ENCODE data around the gene BCR. TPM values are rescaled to one million over a fixed set of nuclear protein-coding genes. Genes with fewer than 3 reads are reported as not detected.

BCR gene
- polyA plus RNA-seq, 1 donor from 2014 or later, result 57.5 TPM

DNA sequence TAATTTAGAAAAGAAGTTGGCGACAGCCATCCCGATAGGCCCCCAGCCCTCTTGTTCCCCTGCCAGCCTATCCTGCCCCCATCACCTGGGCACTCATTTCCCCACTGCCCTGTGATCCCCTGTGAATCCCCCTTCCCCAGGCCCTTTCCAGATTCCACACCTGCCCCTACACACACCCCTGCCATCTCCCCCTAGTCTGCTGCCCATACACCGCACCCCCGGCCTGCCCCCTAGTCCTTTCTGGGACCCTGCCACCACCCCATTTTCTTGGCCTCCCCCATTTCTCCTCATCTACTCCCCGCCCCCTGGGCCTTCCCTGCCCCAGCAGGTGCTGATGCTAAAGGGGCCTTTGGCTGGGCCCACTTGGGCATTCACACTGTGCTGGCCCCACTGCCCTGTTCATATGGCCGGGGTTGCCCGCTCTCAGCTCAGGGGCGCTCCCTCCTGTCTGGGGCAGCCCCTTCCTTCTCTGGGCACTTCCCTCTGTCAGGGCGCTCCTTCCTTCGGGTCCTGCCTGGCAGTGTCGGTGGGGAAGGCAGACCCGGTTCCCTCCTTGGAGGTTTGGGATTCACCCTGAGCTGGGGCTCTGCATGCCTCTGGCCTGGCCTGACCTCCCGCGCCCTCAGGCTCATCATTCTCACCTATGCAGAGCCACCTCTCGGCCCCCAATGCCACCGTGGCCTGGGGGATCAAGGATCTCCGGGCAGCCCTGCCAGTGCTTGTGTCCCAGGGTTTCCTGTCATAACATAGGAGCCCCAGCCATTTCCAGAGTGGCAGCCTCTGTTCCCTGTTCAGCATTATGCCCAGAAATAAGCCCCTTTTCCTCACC lies 108.2 kb downstream of the BCR start:
- Histone ChIP-seq H3K79me2 (replicated peaks; ENCODE audit: insufficient read depth, low read length) (no peaks in the 10 kb centered on the region), H3K27ac (ENCODE audit: low read length) (no peak overlapping the region), H3K4me2 (ENCODE audit: low read length) (no peak overlapping the region), H3K4me3 (ENCODE audit: low read length) (no peak overlapping the region), H3K9me2 (ENCODE audit: insufficient read depth, low read length) (no peaks in the 10 kb centered on the region), H3K9ac (ENCODE audit: low read length) (no peak overlapping the region), H3K36me3 (ENCODE audit: insufficient read depth, low read length) (no peaks in the 10 kb centered on the region), H2AFZ (ENCODE audit: low read depth, low read length) (no peak overlapping the region), H3K9me3 (ENCODE audit: low read length) (no peaks in the 10 kb centered on the region), H4K20me1 (ENCODE audit: insufficient read depth) (no peaks in the 10 kb centered on the region), H3F3A (ENCODE audit: insufficient read depth, low read length, poor library complexity, severe bottlenecking) (no peaks in the 10 kb centered on the region), H3K27me3 (ENCODE audit: insufficient read depth, low read depth, low read length) (no peaks in the 10 kb centered on the region)
- TF ChIP-seq TAF1 (IDR thresholded peaks at IDR 0.05; ENCODE audit: low read depth) (no peak), EP300 (conservative IDR thresholded peaks at IDR 0.05; ENCODE audit: poor library complexity, severe bottlenecking) (no peak), SMC3 (conservative IDR thresholded peaks at IDR 0.05; ENCODE audit: poor library complexity) (no peak), EZH2 (IDR thresholded peaks at IDR 0.05; ENCODE audit: borderline replicate concordance, insufficient read depth, low read length, poor library complexity, severe bottlenecking) (no peak), RAD21 (conservative IDR thresholded peaks at IDR 0.05) (no peak), POLR2AphosphoS5 (IDR thresholded peaks at IDR 0.05) (no peak), MXI1 (conservative IDR thresholded peaks at IDR 0.05; ENCODE audit: poor library complexity, severe bottlenecking) (no peak)
- TF ChIP-seq, protein P1, sequence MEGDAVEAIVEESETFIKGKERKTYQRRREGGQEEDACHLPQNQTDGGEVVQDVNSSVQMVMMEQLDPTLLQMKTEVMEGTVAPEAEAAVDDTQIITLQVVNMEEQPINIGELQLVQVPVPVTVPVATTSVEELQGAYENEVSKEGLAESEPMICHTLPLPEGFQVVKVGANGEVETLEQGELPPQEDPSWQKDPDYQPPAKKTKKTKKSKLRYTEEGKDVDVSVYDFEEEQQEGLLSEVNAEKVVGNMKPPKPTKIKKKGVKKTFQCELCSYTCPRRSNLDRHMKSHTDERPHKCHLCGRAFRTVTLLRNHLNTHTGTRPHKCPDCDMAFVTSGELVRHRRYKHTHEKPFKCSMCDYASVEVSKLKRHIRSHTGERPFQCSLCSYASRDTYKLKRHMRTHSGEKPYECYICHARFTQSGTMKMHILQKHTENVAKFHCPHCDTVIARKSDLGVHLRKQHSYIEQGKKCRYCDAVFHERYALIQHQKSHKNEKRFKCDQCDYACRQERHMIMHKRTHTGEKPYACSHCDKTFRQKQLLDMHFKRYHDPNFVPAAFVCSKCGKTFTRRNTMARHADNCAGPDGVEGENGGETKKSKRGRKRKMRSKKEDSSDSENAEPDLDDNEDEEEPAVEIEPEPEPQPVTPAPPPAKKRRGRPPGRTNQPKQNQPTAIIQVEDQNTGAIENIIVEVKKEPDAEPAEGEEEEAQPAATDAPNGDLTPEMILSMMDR (IDR thresholded peaks at IDR 0.05; ENCODE audit: poor library complexity, severe bottlenecking), result no peak
- TF ChIP-seq, protein P2, sequence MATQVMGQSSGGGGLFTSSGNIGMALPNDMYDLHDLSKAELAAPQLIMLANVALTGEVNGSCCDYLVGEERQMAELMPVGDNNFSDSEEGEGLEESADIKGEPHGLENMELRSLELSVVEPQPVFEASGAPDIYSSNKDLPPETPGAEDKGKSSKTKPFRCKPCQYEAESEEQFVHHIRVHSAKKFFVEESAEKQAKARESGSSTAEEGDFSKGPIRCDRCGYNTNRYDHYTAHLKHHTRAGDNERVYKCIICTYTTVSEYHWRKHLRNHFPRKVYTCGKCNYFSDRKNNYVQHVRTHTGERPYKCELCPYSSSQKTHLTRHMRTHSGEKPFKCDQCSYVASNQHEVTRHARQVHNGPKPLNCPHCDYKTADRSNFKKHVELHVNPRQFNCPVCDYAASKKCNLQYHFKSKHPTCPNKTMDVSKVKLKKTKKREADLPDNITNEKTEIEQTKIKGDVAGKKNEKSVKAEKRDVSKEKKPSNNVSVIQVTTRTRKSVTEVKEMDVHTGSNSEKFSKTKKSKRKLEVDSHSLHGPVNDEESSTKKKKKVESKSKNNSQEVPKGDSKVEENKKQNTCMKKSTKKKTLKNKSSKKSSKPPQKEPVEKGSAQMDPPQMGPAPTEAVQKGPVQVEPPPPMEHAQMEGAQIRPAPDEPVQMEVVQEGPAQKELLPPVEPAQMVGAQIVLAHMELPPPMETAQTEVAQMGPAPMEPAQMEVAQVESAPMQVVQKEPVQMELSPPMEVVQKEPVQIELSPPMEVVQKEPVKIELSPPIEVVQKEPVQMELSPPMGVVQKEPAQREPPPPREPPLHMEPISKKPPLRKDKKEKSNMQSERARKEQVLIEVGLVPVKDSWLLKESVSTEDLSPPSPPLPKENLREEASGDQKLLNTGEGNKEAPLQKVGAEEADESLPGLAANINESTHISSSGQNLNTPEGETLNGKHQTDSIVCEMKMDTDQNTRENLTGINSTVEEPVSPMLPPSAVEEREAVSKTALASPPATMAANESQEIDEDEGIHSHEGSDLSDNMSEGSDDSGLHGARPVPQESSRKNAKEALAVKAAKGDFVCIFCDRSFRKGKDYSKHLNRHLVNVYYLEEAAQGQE (IDR thresholded peaks at IDR 0.05; ENCODE audit: borderline replicate concordance), result no peak

DNA sequence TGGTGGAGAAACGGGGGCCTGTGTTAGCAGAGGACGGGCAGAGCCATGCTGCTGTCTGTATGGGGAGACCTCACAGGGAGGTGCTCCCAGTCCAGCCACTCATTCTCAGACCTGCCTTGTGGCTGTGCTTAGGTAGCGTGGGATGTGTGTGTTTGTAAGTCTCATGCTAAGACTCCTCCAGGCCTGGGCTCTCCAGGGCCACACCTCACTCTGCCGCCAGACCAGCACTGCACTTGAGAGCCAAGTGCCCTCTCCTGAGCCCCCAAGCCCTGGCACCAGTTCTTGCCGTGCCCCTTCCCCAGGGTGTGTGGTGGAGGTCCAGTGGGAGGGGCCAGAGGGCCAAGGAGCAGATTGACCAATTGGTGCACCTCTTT lies 108.8 kb downstream of the BCR start:
- Histone ChIP-seq H3K36me3 (ENCODE audit: insufficient read depth, low read length) (no peaks in the 10 kb centered on the region), H3K4me2 (ENCODE audit: low read length) (no peak overlapping the region), H3F3A (ENCODE audit: insufficient read depth, low read length, poor library complexity, severe bottlenecking) (no peaks in the 10 kb centered on the region), H3K9ac (ENCODE audit: low read length) (no peak overlapping the region), H3K27ac (ENCODE audit: low read length) (no peak overlapping the region), H3K4me3 (ENCODE audit: low read length) (no peak overlapping the region), H3K9me2 (ENCODE audit: insufficient read depth, low read length) (no peaks in the 10 kb centered on the region), H3K27me3 (ENCODE audit: insufficient read depth, low read depth, low read length) (no peaks in the 10 kb centered on the region), H3K9me3 (ENCODE audit: low read length) (no peaks in the 10 kb centered on the region), H2AFZ (ENCODE audit: low read depth, low read length) (no peak overlapping the region), H3K79me2 (replicated peaks; ENCODE audit: insufficient read depth, low read length) (no peaks in the 10 kb centered on the region), H4K20me1 (ENCODE audit: insufficient read depth) (no peaks in the 10 kb centered on the region)
- no peak for TF ChIP-seq POLR2AphosphoS5 (IDR thresholded peaks at IDR 0.05)
- TF ChIP-seq EZH2 (IDR thresholded peaks at IDR 0.05; ENCODE audit: borderline replicate concordance, insufficient read depth, low read length, poor library complexity, severe bottlenecking), result no peak
- no peak for TF ChIP-seq RAD21 (conservative IDR thresholded peaks at IDR 0.05)
- no peak for TF ChIP-seq SMC3 (conservative IDR thresholded peaks at IDR 0.05; ENCODE audit: poor library complexity)
- TF ChIP-seq EP300 (conservative IDR thresholded peaks at IDR 0.05; ENCODE audit: poor library complexity, severe bottlenecking), result no peak
- TF ChIP-seq, protein P2 (IDR thresholded peaks at IDR 0.05; ENCODE audit: borderline replicate concordance), result no peak
- no peak for TF ChIP-seq MXI1 (conservative IDR thresholded peaks at IDR 0.05; ENCODE audit: poor library complexity, severe bottlenecking)
- TF ChIP-seq, protein P1 (IDR thresholded peaks at IDR 0.05; ENCODE audit: poor library complexity, severe bottlenecking), result no peak
